ENCODE data around the gene PKIG.

GRCh38 chr20:44666066-44666465 lies 83.7 kb downstream of the PKIG start:
- TF ChIP-seq CTCF (IDR thresholded peaks at IDR 0.05) (no peak), POLR2A (IDR thresholded peaks at IDR 0.05) (no peak)

All from heart left ventricle (tissue), 13 donors.